Measurements from ENCODE around the gene TEAD1.

Gene TEAD1

DNA sequence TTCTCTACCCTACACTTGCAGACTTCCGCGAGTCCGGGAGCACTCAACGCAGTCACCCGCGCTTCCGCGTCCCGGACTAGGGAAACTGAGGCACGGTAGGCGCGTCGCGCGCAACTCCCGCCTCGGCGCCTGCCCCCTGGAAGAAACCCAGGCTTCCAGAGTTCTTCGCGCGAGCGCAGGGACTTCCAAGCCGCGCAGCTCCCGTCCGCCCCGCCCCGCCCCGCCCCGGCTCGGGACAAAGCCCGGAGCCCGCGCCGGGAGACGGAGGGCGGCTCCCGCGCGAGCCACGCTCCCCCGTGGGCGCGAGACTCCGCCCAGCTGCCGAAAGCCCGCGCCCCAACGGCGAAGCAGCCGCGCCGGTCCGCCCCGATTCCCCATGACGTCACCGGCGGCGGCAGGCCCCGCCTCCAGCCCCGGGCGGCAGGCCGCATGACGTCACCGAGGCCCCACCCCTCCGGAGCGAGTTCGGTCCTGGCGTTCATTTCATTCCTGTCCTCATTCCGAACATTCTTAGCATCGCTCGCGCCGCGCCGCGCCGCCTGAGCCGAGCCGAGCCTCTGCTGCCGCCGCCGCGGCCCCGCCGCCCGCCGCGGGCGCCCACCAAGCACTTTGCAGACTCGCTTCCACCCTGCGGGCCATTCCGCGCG, at the start of gene TEAD1:
Gene TEAD1 (plus strand): TSS at position 498 of the 647 bp plus-strand sequence.
- peak; percentile 86 to 89 for DNase-seq

DNA sequence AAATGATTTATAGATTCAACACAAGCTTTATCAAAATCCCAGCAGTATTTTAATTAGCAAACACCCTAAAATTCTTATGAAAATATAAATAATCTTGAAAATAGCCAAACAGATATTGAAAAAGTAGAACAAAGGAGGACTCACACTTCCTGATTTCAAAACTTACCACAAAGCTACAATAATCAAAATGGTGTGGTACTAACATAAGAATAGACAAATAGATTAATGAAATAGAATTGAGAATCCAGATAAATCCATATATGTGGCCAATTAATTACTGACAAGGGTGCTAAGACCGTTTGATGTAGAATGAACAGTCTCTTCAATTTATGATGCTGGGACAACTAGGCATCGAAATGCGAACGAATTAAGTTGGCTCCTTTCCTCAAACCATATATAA, 49.6 kb upstream of the TEAD1 start:
- DNase-seq, result no peak

DNA sequence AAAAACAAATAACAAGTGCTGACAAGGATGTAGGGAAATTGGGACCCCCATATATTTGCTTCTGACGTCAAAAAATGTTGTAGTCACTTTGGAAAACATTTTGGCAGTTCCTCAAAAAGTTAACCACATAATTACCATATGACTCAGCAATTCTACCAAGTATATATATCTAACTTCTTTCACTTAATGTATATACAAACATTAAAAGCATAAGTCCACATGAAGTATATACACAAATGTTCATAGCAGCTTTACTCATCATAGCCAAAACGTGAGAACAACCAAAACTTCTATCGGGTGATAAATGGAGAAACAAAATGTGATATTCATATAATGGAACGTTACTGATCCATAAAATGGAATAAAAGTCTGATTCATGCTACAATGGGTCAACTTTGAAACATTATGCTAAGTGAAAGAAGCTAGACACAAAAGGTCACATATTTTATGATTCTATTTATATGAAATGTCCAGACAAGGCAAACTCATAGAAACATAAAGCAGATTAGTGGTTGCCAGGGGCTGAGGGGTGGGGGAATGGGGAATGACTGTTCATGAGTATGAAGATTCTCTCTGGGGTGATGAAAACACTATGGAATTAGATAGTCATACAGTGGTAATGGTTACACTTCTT, 48.7 kb upstream of the TEAD1 start:
- no peak for DNase-seq

DNA sequence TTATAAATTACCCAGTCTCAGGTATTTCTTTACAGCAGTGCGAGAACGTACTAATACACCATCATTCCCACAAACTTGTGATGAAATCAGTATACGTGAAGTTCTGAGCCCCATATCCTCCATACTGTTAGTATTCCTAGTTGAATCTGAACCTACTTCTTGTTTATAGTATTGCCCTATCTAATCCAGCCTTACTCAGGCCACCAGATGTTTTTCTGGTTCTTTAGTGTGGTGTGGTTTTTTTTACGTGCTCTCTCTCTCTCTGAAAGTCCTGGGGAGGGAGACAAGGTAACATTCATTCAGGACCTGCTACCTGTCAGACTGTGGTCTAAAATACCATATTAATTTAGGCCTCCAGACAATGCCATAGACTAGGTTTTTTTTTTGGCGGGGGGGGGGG, 47.6 kb upstream of the TEAD1 start:
- DNase-seq, result no peak

DNA sequence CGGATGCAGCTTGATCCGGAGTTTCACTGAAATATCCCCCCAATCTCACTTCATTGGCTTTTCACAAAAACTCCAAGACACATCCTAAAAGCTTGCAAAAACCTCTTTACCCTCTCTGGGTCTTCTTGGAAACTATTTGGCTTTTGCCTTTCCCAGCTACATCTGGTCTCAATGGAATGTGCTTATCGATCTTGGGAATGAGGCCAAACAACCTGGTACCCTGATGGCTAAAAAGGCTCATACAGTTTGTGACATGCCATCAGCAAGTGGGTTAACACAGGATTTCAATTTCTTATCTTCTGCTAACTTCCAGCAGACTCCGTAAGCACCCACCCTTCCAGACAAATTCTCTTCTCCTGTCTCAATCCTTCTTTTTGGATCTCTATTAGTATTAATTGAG, 45.9 kb upstream of the TEAD1 start:
- DNase-seq, result no peak

DNA sequence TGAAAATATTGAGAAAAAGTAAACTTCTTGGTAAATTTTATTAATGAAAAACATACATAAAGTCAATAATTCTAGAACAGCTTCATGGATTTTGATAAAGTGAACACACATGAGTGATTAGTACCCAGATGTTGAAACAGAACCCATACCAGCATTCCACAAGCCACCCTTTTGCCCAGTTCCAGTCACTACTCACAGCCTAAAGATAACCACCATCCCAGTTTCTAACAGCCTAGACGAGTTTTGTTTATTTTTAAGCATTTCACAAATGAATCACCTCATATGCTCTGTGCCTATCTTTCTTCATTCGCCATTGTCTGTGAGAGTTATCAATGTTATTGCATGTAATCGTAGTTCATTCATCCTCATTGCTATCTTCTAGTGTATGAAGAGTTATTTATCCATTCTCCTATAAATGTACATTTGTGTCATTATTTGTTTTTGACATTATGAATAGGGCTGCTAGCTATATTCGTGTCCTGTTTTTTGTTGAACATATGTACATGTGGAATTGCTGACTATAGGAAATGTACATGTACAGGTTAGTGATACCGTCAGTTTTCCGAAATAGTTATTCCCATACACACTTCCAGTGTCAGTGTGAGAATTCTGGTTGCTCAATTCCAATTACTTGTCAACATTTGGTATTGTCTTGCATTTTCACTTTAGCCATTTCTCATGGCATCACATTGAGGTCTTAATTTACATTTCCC, 44.5 kb upstream of the TEAD1 start:
- DNase-seq, result no peak

DNA sequence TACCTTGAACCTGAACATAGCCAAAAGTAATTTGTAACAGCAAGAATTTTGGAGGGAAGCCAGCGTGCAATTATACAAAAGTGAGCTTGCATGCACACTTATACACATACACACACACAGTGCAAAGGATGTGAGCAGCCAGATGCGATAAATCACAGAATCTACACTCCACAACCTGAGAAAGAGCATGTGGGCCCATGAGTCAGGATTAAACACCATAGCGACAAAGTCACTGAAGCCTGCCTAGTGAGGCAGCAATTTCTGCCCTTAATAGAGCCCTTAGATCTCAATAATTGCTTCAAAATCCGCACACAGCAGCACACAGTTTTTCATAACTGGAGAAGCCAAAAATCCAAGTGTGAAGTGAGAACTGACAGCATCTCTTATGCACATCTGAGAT, 42.6 kb upstream of the TEAD1 start:
- no peak for DNase-seq

DNA sequence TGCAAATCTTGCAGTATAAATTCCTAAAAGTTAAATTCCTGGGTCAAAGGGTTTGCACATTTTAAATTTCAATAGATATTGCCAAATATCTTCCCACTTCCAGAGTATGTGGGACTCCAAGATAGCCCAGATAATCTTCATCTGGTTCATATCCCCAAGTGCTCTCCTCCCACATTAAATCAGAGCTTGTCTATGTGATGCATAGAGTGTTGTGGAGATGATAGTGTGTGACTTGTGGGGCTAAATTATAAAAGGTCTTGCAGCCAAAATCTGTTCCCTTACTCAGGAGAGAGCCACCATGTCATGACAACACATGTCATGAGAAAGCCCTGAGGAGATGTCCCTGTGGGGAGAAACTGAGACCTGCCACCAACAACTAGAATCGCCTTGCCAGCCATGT, 39.9 kb upstream of the TEAD1 start:
- DNase-seq, result no peak

DNA sequence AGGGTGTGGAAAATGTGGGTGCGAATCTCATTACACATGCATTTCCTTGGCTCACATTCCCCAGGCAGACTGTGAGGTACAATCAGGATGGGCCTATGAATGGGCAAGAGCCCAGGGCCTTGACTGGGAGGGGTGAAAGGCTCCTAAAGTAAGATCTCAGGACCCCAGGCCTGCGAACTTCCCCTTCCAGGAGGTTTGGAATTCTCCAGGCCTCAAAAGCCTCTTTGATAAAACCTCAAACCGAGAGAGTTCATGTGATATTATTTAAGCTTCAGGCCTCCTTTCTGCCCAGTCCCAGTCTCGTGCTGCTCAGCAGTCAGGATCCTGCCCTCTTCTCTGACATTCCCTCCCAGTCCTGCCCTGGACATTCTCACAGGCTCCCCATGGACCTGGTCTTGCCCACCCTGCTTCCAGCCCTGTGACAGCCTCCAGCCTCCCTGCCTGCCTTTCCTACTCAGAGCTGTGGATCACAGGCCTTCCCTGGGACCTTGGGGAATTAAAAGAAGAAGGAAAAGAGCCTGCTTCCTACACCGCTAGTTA, 37.3 kb upstream of the TEAD1 start:
- no peak for DNase-seq

DNA sequence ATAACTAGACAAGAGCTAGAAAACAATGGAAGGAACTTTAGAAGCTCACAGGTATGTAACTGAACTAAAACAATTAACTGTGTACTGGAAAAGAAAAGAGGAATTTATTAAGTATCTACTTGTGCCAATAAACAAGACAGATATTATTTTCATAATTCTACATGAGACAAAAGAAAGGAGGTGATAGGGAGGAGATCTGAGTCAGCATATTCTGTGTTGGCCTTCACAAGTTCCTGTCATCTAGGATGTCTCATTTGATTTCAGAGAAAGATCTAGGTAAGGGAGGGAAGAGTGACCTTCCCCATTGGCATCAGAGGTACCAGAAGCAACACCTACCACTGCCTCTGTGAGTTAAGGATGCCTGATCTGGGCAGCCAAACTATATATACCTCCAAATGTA, 34.8 kb upstream of the TEAD1 start:
- no peak for DNase-seq

DNA sequence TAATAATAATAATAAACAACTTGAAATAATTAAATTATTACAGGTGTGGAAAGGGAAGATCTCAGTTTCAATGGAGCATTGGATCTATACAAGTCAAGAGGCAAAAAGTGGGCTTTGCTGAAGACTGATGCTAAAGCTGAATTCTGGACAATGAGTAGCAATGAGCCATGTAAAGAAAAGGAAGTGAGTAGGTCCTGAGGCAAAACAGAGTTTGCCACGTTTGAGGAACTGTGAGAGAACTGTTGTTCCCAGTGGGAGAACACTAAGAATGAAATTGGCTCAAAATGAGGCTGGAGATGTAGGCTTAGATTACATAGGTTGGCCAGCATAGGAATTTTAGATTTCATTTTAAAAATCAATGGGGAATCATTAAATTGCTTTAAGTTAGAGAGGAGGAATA, 33.9 kb upstream of the TEAD1 start:
- DNase-seq, result no peak

DNA sequence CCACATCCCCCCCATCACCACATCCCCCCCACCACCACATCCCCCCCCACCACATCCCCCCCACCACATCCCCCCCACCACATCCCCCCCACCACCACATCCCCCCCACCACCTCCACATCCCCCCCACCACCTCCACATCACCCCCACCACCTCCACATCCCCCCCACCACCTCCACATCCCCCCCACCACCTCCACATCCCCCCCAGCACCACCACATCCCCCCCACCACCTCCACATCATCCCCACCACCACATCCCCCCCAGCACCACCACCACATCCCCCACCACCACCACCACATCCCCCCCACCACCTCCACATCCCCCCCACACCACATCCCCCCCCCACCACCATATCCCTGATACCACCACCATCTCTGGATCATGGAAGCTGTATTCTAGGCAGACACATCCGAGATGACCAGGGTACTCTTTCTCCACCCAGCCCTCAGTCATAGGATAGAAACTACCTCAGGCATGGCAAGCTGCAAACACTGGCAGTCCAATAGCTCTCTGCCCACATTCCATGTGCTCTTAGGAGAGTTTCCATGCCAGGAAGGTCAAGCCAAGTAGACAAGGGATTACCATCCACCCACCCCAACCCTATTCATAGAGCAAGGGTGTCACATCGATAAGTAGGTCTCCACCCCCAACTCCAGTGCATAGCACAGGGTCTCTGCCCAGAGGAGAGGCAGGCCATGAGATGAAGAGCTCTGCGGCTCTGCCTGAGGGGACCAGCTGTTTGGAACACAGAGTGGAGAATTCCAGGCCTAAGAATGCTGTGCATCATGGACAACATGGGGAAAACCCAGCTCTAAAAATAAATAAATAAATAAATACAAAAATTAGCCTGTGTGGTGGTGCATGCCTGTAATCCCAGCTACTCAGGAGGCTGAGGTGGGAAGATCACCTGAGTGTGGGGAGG, 33.0 kb upstream of the TEAD1 start:
- DNase-seq, result no peak

DNA sequence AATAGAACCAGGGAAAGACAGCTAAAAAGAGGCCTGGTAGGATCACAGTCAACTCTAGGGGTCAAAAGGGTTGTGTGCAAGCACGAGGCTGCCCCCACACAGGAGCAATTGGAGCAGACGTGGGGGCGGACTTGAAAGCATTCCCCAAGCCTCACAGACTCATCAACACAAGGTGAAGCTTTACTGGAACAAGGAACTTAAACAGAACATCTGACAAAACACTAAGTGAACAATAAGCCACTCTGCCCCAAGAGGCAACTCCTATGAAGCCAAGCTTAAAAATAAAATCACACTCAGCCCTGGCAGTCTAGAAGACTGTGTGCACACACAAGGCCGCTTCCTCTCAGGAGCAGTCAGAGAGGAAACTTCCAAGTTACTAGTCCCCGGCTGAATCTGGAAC, 32.2 kb upstream of the TEAD1 start:
- no peak for DNase-seq

DNA sequence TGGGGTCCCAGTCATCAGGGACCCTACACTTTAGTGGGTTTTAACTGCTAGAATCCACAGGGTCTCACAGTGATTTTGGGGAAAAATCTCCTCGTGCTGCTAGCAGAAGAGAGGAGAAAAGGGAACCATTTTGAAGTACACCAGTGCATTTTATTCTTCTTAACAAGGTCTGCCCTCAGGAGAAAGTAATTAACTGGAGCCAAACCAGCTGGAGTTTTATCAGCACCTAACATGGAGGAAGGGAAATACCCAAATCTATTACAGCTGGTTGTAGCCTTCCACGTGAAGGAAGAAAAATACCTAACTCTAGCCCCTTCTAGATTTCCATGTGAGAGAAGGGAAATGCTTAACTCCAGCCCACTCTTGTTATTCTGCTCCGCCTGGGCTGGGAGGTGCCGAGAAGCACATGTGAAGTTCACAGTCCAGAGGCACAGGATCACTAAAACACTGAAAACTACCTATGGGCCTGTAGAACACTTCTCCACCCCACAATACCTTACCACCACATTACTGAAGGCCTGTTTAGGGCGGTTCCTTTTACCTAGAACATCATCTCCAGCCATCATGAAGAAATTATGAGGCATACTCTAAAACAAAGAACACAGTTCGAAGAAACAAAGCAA, 31.3 kb upstream of the TEAD1 start:
- no peak for DNase-seq

DNA sequence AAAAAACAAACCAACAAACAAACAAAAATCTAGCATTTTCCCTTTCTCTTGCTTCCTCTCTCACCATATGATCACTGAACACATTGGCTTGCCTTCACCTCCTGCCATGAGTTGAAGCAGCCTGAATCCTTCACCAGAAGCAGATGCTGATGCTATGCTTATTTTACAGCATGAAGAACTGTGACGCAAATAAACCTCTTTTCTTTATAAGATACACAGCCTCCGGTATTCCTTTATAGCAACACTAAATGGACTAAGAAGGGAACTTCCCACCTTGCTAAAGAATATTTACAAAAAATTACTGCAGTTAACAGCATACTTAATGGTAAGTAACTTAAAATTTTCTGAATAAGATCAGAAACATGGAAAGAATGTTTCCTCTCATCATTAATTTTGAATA, 27.7 kb upstream of the TEAD1 start:
- DNase-seq, result no peak

DNA sequence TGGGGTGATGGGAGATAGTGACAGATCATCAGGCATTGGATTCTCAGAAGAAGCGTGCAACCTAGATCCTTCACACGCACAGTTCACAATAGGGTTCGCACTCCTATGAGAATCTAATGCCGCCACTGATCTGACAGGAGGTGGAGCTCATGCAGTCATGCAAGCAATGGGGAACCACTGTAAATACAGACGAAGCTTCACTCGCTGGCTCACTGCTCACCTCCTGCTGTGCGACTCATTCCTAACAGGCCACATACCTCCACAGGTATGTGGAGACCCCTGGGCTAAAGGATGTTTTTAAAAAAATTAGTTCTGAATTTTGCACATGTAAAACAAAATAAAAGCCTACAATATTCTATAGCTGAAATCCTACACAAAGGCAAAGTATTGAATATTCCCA, 20.5 kb upstream of the TEAD1 start:
- DNase-seq, result no peak

DNA sequence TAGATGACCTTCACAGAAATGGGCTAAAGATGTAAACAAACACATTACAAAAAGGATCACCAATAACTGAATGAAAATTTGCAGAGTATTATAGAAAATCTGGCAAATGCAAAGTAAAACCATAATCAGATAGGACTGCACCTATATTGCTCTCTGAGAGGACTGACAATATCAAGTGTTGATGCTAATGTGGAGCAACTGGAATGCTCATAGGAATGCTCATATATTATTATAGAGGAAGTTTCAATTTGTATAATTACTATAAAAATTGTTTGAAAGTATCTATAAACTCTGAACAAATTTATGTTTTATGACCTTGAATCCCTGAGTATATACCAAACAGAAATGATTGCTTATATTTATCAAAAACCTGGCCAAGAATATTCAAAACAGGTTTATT, 18.4 kb upstream of the TEAD1 start:
- DNase-seq, result no peak

DNA sequence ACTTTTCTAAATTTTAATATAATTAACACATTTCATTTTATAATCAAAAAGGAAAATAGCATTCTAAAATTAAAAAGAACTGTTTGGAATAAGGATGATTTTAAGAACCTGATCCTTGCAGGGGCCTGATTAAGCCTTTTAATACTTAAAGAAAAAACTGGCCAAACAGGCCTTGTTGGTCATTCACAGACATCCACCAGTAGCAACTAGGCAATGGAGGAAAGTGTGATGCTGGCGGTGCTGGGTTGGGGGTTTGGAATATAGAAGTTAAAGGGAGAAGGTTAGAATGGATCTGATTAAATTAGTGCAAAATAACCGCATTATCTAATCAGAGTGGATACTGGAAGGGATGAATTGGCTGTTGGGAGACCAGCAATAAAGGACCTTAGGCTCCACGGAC, 16.9 kb upstream of the TEAD1 start:
- no peak for DNase-seq

DNA sequence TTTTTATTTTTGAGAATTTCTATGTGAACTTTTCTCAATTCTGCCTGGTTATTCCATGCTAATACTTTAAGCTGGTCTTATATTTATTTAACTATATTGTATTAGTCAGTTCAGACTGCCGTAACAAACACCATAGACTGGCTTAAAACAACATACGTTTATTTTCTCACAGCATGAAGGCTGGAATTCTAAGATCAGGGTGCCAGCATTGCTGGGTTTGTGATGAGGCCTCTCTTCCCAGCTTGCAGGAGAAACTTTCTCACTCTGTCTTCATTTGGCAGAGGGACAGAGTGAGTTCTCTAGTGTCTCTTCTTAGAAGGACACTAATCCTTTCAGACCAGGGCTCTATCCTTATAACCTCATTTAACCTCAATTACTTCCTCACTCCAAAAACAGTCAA, 16.2 kb upstream of the TEAD1 start:
- DNase-seq, result no peak

DNA sequence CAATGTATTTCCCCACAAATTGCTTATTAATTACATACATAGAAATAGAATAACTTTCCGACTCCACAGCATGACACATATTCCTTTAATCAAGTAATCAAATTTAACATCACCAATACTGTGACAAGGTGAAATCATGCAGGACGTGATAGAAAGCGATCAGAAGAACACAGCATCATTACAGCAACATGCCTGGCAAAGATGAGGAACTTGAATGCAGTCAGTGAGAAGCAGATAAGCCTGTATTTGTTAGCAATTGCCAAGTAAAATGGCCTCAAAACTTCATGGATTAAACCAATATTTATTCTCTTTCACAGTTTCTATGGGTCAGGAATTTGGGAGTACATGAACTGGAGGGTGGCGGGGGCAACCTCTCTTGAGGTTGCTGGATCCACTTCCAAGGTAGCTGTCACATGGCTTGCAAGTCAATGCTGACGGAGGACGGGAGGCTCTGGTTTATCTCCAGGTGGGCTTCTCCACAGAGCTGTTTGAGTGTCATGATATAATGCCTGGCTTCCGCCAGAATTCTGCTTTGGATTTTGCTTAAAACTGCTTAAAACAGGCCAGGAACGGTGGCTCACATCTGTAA, 12.0 kb upstream of the TEAD1 start:
- DNase-seq, result no peak

DNA sequence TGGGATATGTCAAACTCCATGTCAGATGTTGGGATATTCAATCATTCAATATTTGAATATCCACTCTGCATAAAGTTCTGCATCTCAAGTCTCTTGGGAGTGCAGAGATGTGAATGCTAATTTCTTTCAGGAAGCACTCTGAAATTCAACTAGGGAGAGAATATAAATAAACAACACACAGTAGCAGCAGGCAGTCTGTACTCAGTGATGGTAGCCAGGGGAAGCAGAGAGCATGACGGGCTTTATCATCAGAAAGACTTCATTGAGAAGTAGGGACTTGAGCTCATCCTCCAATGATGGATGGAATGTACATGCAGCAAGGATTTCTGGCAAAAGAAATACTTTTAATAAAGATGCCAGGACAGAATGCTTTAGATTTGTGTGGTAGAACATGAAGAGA, 9.8 kb upstream of the TEAD1 start:
- DNase-seq, result no peak

DNA sequence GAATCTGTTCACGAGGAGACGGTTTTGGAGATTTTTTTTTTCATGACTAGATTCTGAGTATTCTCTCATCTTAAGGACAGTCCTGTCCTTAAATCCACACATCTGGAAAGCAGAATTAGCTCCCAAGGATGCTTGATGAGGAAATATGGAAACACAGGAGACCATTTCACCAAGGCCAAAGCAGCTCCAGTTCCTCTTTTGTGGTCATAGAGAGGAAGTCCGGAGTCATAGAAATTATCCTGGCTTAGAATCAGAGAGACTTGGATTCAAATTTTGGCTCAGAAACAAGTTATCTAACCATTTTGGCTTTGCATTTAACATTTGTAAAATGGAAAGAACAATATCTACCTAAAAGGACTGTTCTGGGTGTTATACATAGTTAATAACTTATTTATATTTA, 7.3 kb upstream of the TEAD1 start:
- DNase-seq, result no peak

Data from stimulated activated CD4-positive, alpha-beta T cell treated with anti-CD3 and anti-CD28 coated beads, Interleukin-2, amount 100 ng/mL, for 48 hours (primary cell).